HepG2 (cell line): ENCODE results near the gene TK1. TPM values are rescaled to one million over a fixed set of nuclear protein-coding genes. Genes with fewer than 3 reads are reported as not detected.
A peak's percentile ranks its signal among the peaks of the same experiment; 100 is the strongest.

Experiments used
- AGO2 ChIP-seq: fragments of 200-400 bp; formaldehyde crosslinking; optimal IDR thresholded peaks from 2 replicates; pipeline ENCODE3; 2017; ENCODE audit warnings: mild to moderate bottlenecking, low read depth, low read length, moderate library complexity
- KLF15 ChIP-seq: sonication (generic); formaldehyde crosslinking; IDR thresholded peaks from 2 replicates; pipeline ENCODE4 v1.8.1; 2023; ENCODE audit warnings: borderline replicate concordance, mild to moderate bottlenecking, inconsistent platforms, missing genetic modification reagents, mixed read lengths
- NFATC3 ChIP-seq: sonication (generic); formaldehyde crosslinking; IDR thresholded peaks from 2 replicates; pipeline ENCODE4 v1.5.1; 2020; ENCODE audit warnings: mild to moderate bottlenecking, missing genetic modification reagents
- NFE2L2 ChIP-seq: fragments of 150-350 bp; IDR thresholded peaks from 2 replicates; pipeline ENCODE4 v1.6.1; 2014; ENCODE audit warnings: low read length
- SIX1 ChIP-seq: sonication (generic); formaldehyde crosslinking; IDR thresholded peaks from 2 replicates; pipeline ENCODE4 v1.4.0; 2020; ENCODE audit warnings: missing genetic modification reagents, borderline replicate concordance
- TMF1 ChIP-seq: sonication (generic); formaldehyde crosslinking; IDR thresholded peaks from 2 replicates; pipeline ENCODE4 v1.8.1; 2022; ENCODE audit warnings: low read depth, missing genetic modification reagents
- ZNF496 ChIP-seq: sonication (generic); formaldehyde crosslinking; IDR thresholded peaks from 2 replicates; pipeline ENCODE4 v1.8.1; 2023; ENCODE audit warnings: mild to moderate bottlenecking, moderate library complexity, missing genetic modification reagents; ENCODE audit not compliant: insufficient replicate concordance
- ZNF570 ChIP-seq: sonication (generic); formaldehyde crosslinking; IDR thresholded peaks from 2 replicates; pipeline ENCODE4 v1.4.0; 2020; ENCODE audit warnings: mild to moderate bottlenecking, missing genetic modification reagents, borderline replicate concordance
- polyA plus RNA-seq, 8 experiments: library from polyadenylated mRNA; depleted of rRNA in 3 of 8; stranded (reverse) in 7 of 8; unstranded in 1 of 8; fragments of >200 nt; fragmentation: Illumina TruSeq in 4 of 8; extraction: Trizol in 4 of 8; gene quantifications; 2 replicates each; pipeline versions ENCODE4 v1.2.1 to v1.2.3, GENCODE V29; 2011 to 2016; ENCODE audit warnings: low read depth in 4 of 8, missing spikeins in 1 of 8, mixed read lengths in 1 of 8; ENCODE audit not compliant: insufficient read depth in 1 of 8
- total RNA-seq, 5 experiments: library from RNA; depleted of rRNA; stranded (reverse); fragments of >200 nt; fragmentation: Illumina TruSeq; extraction: Trizol; gene quantifications; 2 replicates each; pipeline ENCODE4 v1.2.3, GENCODE V29; 2016; ENCODE audit warnings: low read depth in 1 of 5
- TF ChIP-seq, protein P1 (sequence below): fragments of 450-650 bp; IDR thresholded peaks from 2 replicates; pipeline ENCODE4 v1.6.1; 2017
- TF ChIP-seq, protein P2 (sequence below), 2 experiments: fragments of 450-650 bp in 1 of 2; sonication (generic) in 1 of 2; formaldehyde crosslinking in 1 of 2; IDR thresholded peaks; 2 replicates each; pipeline versions ENCODE4 v1.6.1 to v1.8.0; 2016 to 2022; ENCODE audit warnings: antibody characterized with exemption in 1 of 2, mild to moderate bottlenecking in 1 of 2, missing genetic modification reagents in 1 of 2
- TF ChIP-seq, protein P3 (sequence below): sonication (generic); formaldehyde crosslinking; IDR thresholded peaks from 2 replicates; pipeline ENCODE4 v1.4.0; 2020; ENCODE audit warnings: missing genetic modification reagents
- TF ChIP-seq, protein P4 (sequence below): sonication (generic); formaldehyde crosslinking; IDR thresholded peaks from 2 replicates; pipeline ENCODE4 v1.4.0; 2020; ENCODE audit warnings: missing genetic modification reagents, borderline replicate concordance

Gene TK1
- total and polyA plus RNA-seq, 2 of the 13 experiments (the other 11 are each of a cell fraction or from before 2014, with no cell fraction given): 45.0 to 96.0 TPM

DNA sequence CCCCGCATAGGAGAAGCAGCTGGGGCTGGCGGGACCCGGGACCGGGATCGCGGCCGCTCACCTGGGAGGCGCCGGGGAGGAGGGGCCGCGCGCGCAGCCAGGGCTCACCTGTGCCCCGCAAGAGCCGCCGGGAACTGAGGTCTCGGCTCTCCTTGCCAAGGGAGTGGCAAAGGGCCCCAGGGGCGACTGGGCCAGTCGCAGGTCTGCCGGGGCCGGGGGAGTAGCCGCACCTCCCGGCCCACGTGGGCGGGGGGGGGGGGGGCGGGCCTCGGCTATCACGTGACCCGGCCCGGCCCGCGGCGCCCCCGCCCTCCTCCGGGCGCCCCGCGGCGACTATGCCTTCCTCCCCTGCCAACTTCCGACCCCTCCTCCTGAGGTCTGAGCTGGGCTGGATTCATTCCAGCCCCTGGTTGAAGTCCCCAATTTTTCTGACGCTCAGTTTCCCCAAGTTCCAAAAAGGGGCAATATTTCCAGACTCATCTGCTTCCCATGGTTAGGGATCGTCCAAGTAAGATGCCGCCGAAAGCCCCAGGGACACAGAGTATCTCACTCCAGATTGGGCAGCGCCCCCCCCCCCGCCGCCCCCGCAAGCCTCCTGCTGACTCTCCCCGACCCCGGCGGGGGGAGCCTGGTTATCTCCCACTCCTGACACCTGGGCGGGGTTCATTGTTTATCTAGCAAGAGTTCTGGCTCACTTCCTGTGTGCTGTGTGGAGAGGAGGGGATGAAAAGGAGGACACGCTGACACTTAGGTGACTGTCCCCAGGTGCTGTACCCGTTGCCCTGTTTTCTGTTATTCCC is 58.1 kb downstream of the TK1 start, which contains the start of gene TMC6 (continued):
- TF ChIP-seq, protein P1, sequence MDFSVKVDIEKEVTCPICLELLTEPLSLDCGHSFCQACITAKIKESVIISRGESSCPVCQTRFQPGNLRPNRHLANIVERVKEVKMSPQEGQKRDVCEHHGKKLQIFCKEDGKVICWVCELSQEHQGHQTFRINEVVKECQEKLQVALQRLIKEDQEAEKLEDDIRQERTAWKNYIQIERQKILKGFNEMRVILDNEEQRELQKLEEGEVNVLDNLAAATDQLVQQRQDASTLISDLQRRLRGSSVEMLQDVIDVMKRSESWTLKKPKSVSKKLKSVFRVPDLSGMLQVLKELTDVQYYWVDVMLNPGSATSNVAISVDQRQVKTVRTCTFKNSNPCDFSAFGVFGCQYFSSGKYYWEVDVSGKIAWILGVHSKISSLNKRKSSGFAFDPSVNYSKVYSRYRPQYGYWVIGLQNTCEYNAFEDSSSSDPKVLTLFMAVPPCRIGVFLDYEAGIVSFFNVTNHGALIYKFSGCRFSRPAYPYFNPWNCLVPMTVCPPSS: no peak
- TF ChIP-seq, protein P2, sequence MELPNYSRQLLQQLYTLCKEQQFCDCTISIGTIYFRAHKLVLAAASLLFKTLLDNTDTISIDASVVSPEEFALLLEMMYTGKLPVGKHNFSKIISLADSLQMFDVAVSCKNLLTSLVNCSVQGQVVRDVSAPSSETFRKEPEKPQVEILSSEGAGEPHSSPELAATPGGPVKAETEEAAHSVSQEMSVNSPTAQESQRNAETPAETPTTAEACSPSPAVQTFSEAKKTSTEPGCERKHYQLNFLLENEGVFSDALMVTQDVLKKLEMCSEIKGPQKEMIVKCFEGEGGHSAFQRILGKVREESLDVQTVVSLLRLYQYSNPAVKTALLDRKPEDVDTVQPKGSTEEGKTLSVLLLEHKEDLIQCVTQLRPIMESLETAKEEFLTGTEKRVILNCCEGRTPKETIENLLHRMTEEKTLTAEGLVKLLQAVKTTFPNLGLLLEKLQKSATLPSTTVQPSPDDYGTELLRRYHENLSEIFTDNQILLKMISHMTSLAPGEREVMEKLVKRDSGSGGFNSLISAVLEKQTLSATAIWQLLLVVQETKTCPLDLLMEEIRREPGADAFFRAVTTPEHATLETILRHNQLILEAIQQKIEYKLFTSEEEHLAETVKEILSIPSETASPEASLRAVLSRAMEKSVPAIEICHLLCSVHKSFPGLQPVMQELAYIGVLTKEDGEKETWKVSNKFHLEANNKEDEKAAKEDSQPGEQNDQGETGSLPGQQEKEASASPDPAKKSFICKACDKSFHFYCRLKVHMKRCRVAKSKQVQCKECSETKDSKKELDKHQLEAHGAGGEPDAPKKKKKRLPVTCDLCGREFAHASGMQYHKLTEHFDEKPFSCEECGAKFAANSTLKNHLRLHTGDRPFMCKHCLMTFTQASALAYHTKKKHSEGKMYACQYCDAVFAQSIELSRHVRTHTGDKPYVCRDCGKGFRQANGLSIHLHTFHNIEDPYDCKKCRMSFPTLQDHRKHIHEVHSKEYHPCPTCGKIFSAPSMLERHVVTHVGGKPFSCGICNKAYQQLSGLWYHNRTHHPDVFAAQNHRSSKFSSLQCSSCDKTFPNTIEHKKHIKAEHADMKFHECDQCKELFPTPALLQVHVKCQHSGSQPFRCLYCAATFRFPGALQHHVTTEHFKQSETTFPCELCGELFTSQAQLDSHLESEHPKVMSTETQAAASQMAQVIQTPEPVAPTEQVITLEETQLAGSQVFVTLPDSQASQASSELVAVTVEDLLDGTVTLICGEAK (IDR thresholded peaks at IDR 0.05): no peak
- TF ChIP-seq, protein P2 (CRISPR knock-in tag; IDR thresholded peaks at IDR 0.05): peak; percentile 62; the same call in 1 of the 2 replicates
- TF ChIP-seq TMF1 (CRISPR knock-in tag): no peak
- TF ChIP-seq, protein P3, sequence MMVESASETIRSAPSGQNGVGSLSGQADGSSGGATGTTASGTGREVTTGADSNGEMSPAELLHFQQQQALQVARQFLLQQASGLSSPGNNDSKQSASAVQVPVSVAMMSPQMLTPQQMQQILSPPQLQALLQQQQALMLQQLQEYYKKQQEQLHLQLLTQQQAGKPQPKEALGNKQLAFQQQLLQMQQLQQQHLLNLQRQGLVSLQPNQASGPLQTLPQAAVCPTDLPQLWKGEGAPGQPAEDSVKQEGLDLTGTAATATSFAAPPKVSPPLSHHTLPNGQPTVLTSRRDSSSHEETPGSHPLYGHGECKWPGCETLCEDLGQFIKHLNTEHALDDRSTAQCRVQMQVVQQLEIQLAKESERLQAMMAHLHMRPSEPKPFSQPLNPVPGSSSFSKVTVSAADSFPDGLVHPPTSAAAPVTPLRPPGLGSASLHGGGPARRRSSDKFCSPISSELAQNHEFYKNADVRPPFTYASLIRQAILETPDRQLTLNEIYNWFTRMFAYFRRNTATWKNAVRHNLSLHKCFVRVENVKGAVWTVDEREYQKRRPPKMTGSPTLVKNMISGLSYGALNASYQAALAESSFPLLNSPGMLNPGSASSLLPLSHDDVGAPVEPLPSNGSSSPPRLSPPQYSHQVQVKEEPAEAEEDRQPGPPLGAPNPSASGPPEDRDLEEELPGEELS (CRISPR knock-in tag): peak; percentile 65; the same call in 1 of the 2 replicates
- TF ChIP-seq SIX1: no peak
- TF ChIP-seq AGO2: peak; percentile 1
- no peak for TF ChIP-seq KLF15
- no peak for TF ChIP-seq ZNF570 (CRISPR knock-in tag)
- TF ChIP-seq ZNF496 (CRISPR knock-in tag): no peak
- no peak for TF ChIP-seq NFE2L2
- no peak for TF ChIP-seq NFATC3 (CRISPR knock-in tag)
- TF ChIP-seq, protein P4, sequence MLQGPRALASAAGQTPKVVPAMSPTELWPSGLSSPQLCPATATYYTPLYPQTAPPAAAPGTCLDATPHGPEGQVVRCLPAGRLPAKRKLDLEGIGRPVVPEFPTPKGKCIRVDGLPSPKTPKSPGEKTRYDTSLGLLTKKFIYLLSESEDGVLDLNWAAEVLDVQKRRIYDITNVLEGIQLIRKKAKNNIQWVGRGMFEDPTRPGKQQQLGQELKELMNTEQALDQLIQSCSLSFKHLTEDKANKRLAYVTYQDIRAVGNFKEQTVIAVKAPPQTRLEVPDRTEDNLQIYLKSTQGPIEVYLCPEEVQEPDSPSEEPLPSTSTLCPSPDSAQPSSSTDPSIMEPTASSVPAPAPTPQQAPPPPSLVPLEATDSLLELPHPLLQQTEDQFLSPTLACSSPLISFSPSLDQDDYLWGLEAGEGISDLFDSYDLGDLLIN (CRISPR knock-in tag): no peak
